ENCODE data around the gene UNC80. TPM values are rescaled to one million over a fixed set of nuclear protein-coding genes. Genes with fewer than 3 reads are reported as not detected.

The UNC80 gene
- total and polyA plus RNA-seq, 10 donors, result 0.05 to 1.9 (median 0.63) TPM

- H3K9me3 ChIP-seq, result no peaks in the 10 kb centered on the region
- H3K27me3 ChIP-seq (replicated peaks in 1 of 7), result no peaks in the 10 kb centered on the region
- intact Hi-C loops (cut with DNase I; ENCODE audit: low total_unique reads), result no loop called here
- H3K4me1 ChIP-seq, result no peaks in the 10 kb centered on the region
- no peaks in the 10 kb centered on the region for H3K36me3 ChIP-seq
- no peak for TF ChIP-seq POLR2AphosphoS5 (IDR thresholded peaks at IDR 0.05)
- TF ChIP-seq POLR2A (IDR thresholded peaks at IDR 0.05), result no peak
- TF ChIP-seq CTCF (IDR thresholded peaks at IDR 0.05 in 8 of 11, conservative IDR thresholded peaks at IDR 0.05 in 3 of 11), result no peak
- WGBS, 5 donors, result 77 to 88% (median 81%) methylated on average over 8 of the region's 8 CpGs
- DNase-seq, result no peak
- no peak overlapping the region for H3K27ac ChIP-seq
- no peak overlapping the region for H3K4me3 ChIP-seq
These were observed 150.5 kb downstream of the UNC80 start for GRCh38 chr2:209922116-209922515.

- H3K27ac ChIP-seq, result no peak overlapping the region
- H3K36me3 ChIP-seq, result no peaks in the 10 kb centered on the region
- 85 to 91% (median 87%) methylated on average over 2 of the region's 2 CpGs for WGBS, 5 donors
- no peak overlapping the region for H3K4me3 ChIP-seq
- no peaks in the 10 kb centered on the region for H3K9me3 ChIP-seq
- no peaks in the 10 kb centered on the region for H3K4me1 ChIP-seq
- intact Hi-C loops (cut with DNase I; ENCODE audit: low total_unique reads), result no loop called here
- DNase-seq, result no peak
- no peak for TF ChIP-seq POLR2AphosphoS5 (IDR thresholded peaks at IDR 0.05)
- no peak for TF ChIP-seq POLR2A (IDR thresholded peaks at IDR 0.05)
- TF ChIP-seq CTCF (IDR thresholded peaks at IDR 0.05 in 8 of 11, conservative IDR thresholded peaks at IDR 0.05 in 3 of 11), result no peak
- H3K27me3 ChIP-seq (replicated peaks in 1 of 7), result no peaks in the 10 kb centered on the region
These were observed 157.7 kb downstream of the UNC80 start for GRCh38 chr2:209929369-209929768.

- TF ChIP-seq POLR2AphosphoS5 (IDR thresholded peaks at IDR 0.05) (no peak), CTCF (IDR thresholded peaks at IDR 0.05 in 8 of 11, conservative IDR thresholded peaks at IDR 0.05 in 3 of 11) (no peak), POLR2A (IDR thresholded peaks at IDR 0.05) (no peak)
- Histone ChIP-seq H3K4me3 (no peak overlapping the region), H3K27ac (peak overlapping the region in 4 of 8 donors; percentile 22 to 44 (median 34)), H3K27me3 (replicated peaks in 1 of 7) (no peaks in the 10 kb centered on the region), H3K9me3 (no peaks in the 10 kb centered on the region), H3K36me3 (no peaks in the 10 kb centered on the region), H3K4me1 (peaks cover 0 to 14% (median 3%) of the 10 kb centered on the region in 6 donors)
- intact Hi-C loops (cut with DNase I; ENCODE audit: low total_unique reads), result no loop called here
- no peak for DNase-seq
- 62 to 71% (median 68%) methylated on average over 12 of the region's 12 CpGs for WGBS, 5 donors
These were observed 162.2 kb downstream of the UNC80 start for GRCh38 chr2:209933499-209934483.

- Histone ChIP-seq H3K27me3 (replicated peaks in 1 of 7) (no peaks in the 10 kb centered on the region), H3K36me3 (no peaks in the 10 kb centered on the region), H3K4me1 (peaks cover 0 to 14% (median 3%) of the 10 kb centered on the region in 6 donors), H3K9me3 (no peaks in the 10 kb centered on the region), H3K27ac (no peak overlapping the region), H3K4me3 (no peak overlapping the region)
- TF ChIP-seq CTCF (IDR thresholded peaks at IDR 0.05 in 8 of 11, conservative IDR thresholded peaks at IDR 0.05 in 3 of 11) (peak in 1 of 11 experiments; percentile 20), POLR2A (IDR thresholded peaks at IDR 0.05) (no peak)
- intact Hi-C loops (cut with DNase I; ENCODE audit: low total_unique reads), result no loop called here
- DNase-seq, result no peak
- 63 to 76% (median 69%) methylated on average over 3 of the region's 3 CpGs for WGBS, 5 donors
These were observed 164.6 kb downstream of the UNC80 start for GRCh38 chr2:209936106-209936666.
